Psoas muscle (tissue), 8 donors: ENCODE data around the gene VAV3. TPM values are rescaled to one million over a fixed set of nuclear protein-coding genes. Genes with fewer than 3 reads are reported as not detected.

Source experiments
- ATAC-seq, 4 donors: fragments of 200-7000 bp; cut with Tn5 transposase; one replicate each; pipeline ENCODE4 v1.9.1; 2020; ENCODE audit warnings: moderate library complexity in 3 of 4, mild to moderate bottlenecking in 2 of 4
- DNase-seq, 2 donors: peaks; one replicate each; pipeline ENCODE4 v3.0.0-alpha.2; 2020
- H3K27ac ChIP-seq: fragments of 200-600 bp; one replicate; pipeline ENCODE4 v1.8.0; 2022
- H3K27me3 ChIP-seq, 3 donors: fragments of 200-600 bp in 1 of 3; one replicate each; pipeline versions ENCODE4 v1.6.1 to v1.8.0; 2013 to 2022; ENCODE audit warnings: low read length in 2 of 3, mild to moderate bottlenecking in 2 of 3, moderate library complexity in 1 of 3; ENCODE audit not compliant: insufficient read depth in 3 of 3
- H3K36me3 ChIP-seq, 2 donors: fragments of 200-600 bp in 1 of 2; one replicate each; pipeline versions ENCODE4 v1.6.1 to v1.8.0; 2013 to 2022; ENCODE audit warnings: low read depth in 1 of 2, mild to moderate bottlenecking in 1 of 2, moderate library complexity in 1 of 2; ENCODE audit not compliant: insufficient read depth in 1 of 2
- H3K4me1 ChIP-seq: fragments of 200-600 bp; one replicate; pipeline ENCODE4 v1.8.0; 2022
- H3K4me3 ChIP-seq: fragments of 200-600 bp; one replicate; pipeline ENCODE4 v1.8.0; 2022; ENCODE audit warnings: mild to moderate bottlenecking
- H3K9me3 ChIP-seq: fragments of 200-600 bp; one replicate; pipeline ENCODE4 v1.8.0; 2022
- CTCF ChIP-seq: fragments of 200-600 bp; IDR thresholded peaks from one replicate; pipeline ENCODE4 v1.8.0; 2022; ENCODE audit warnings: antibody characterized with exemption
- WGBS, 3 donors: extraction: QIAGEN DNeasy Blood & Tissue Kit; methylation state at CpG; one replicate each; pipeline versions ENCODE4 v1.1.6 to v1.1.7; 2013; 5-methylcytosine and 5-hydroxymethylcytosine counted together
- intact Hi-C, 2 donors: fragments of 100-400 bp; cut with DNase I; formaldehyde crosslinking; loops; one replicate each; pipeline versions ENCODE4 v1.11.0 to v1.14.2; 2022
- polyA plus RNA-seq, 3 donors: library from polyadenylated mRNA; stranded (reverse); fragments of 200-250 nt; gene quantifications; one replicate each; pipeline ENCODE4 v1.2.3, GENCODE V29; 2013
- total RNA-seq, 4 donors: library from RNA; stranded (reverse); fragmentation: NEBNext Ultra II Directional in 2 of 4; extraction: Animal tissue kit (Norgen Biotek cat#: 25700) in 2 of 4; gene quantifications; one replicate each; pipeline versions ENCODE4 v1.2.1 to v1.2.4, GENCODE V29; 2021 to 2023
- donor health status: healthy with polysubstance abuse.
- donor health status: DM: no; HTN: no; CAD: no; lungs with moderate emphysema.
- donor health status: Bipolar disorder and iron deficiency.
- donor health status: healthy.
- donor health status: DM: yes; HTN: yes; CAD: no.
- donor health status: DM: no; HTN: no; CAD: no.
- donor health status: DM: no; HTN: no; CAD: no.
- donor health status: DM: yes; HTN: yes; CAD: no.

VAV3 gene
- total and polyA plus RNA-seq, 7 donors = 0.28 to 1.7 (median 0.72) TPM

DNA sequence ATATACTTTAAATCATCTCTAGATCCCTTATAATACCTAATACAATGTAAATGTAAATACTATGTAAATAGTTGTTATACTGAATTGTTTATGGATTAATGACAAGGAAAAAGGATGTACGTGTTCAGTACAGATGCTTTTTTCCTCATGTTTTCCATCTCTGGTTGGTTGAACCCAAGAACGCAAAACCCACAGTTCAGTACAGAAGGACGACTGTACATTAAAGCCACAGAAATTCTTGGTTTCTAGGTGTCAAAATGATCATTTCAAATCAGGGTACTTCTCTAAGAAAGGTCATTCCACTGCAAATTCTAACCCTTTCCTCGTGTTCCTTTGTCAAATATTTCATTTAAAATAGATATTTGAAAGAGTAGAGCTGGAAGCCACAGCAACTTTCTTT lies 158.1 kb downstream of the VAV3 start:
- no peak for TF ChIP-seq CTCF
- Histone ChIP-seq H3K9me3 (no peaks in the 10 kb centered on the region), H3K27ac (no peak overlapping the region), H3K36me3 (no peaks in the 10 kb centered on the region), H3K4me1 (no peaks in the 10 kb centered on the region), H3K4me3 (no peak overlapping the region), H3K27me3 (no peaks in the 10 kb centered on the region)
- ATAC-seq = no peak
- 87 to 90% (median 89%) methylated on average over 4 of the region's 4 CpGs for WGBS, 3 donors
- no peak for DNase-seq
- intact Hi-C loops = no loop called here

DNA sequence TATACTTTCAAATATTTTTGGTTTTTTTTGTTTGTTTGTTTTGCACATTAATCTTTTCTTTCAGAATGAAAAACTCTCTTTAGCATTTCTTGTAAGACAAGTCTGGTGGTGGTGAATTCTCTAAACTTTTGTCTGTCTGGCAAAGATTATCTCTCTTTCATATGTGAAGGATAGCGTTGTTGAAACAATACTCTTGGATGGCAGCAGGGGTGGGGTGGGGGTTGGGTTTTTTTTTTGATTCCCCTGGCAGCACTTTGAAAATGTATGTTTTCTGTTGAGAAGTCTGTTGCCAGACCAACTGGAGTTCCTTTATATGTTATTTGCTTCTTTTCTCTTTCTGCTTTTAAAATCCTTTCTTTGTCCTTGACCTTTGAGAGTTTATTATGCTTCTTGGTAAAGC lies 160.2 kb downstream of the VAV3 start:
- intact Hi-C loops = no loop called here
- H3K27me3 ChIP-seq = no peaks in the 10 kb centered on the region
- TF ChIP-seq CTCF = no peak
- ATAC-seq = no peak
- H3K9me3 ChIP-seq = peaks cover 8% of the 10 kb centered on the region
- no peak overlapping the region for H3K27ac ChIP-seq
- no peaks in the 10 kb centered on the region for H3K36me3 ChIP-seq
- H3K4me3 ChIP-seq = no peak overlapping the region
- DNase-seq = no peak
- WGBS, 3 donors = 80 to 86% (median 82%) methylated on average over 1 of the region's 1 CpG
- H3K4me1 ChIP-seq = no peaks in the 10 kb centered on the region

DNA sequence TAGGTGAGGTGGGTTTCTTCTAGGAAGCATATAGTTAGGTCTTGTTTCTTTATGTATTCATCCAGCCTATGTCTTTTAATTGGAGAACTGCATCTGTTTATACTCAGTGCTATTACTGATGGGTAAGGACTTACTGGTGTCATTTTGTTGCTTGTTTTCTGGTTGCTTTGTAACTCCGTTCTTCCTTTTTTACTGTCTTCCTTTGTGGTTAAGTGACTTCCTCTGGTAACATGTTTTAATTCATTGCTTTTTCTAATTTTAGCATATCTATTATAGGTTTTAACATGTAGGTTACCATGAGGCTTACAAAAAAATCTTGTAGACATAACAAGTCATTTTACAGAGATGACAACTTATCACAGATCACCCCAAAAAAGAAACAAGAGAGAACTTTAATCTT lies 160.8 kb downstream of the VAV3 start:
- H3K27ac ChIP-seq = no peak overlapping the region
- WGBS, 3 donors = 74 to 82% (median 76%) methylated on average over 1 of the region's 1 CpG
- no peak for DNase-seq
- peaks cover 8% of the 10 kb centered on the region for H3K9me3 ChIP-seq
- no peak for ATAC-seq
- no peaks in the 10 kb centered on the region for H3K27me3 ChIP-seq
- H3K4me3 ChIP-seq = no peak overlapping the region
- H3K4me1 ChIP-seq = no peaks in the 10 kb centered on the region
- TF ChIP-seq CTCF = no peak
- intact Hi-C loops = no loop called here
- no peaks in the 10 kb centered on the region for H3K36me3 ChIP-seq

- DNase-seq (no peak), ATAC-seq (no peak)
- Histone ChIP-seq H3K27me3 (no peaks in the 10 kb centered on the region), H3K4me3 (no peak overlapping the region), H3K36me3 (no peaks in the 10 kb centered on the region), H3K4me1 (no peaks in the 10 kb centered on the region), H3K27ac (no peak overlapping the region), H3K9me3 (peaks cover 8% of the 10 kb centered on the region)
- 48 to 52% (median 48%) methylated on average over 1 of the region's 1 CpG for WGBS, 3 donors
- intact Hi-C loops = no loop called here
- no peak for TF ChIP-seq CTCF
Observed at GRCh38 chr1:107803579-107803978, 161.4 kb downstream of the VAV3 start.

DNA sequence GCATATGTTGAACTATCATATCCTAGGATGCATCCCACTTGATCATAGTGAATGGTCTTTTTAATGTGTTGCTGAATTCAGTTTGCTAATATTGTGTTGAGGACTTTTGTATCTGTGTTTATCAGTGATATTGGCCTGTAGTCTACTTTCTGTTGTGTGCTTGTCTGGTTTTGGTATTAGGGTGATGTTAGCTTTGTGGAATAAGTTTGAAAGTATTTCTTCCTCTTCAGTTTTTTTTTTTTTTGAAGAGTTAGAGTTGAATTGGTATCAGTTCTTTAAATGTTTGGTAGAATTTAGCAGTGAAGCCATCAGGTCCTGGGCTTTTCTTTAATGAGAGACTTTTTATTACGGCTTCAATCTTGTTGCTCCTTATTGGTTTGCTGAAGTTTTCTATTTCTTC lies 162.3 kb downstream of the VAV3 start:
- DNase-seq (no peak), ATAC-seq (no peak)
- no peak overlapping the region for H3K27ac ChIP-seq
- H3K36me3 ChIP-seq = no peaks in the 10 kb centered on the region
- no peaks in the 10 kb centered on the region for H3K4me1 ChIP-seq
- no peak overlapping the region for H3K4me3 ChIP-seq
- no peaks in the 10 kb centered on the region for H3K27me3 ChIP-seq
- intact Hi-C loops = no loop called here
- 87 to 97% (median 93%) methylated on average over 1 of the region's 1 CpG for WGBS, 3 donors
- TF ChIP-seq CTCF = no peak
- peaks cover 8% of the 10 kb centered on the region for H3K9me3 ChIP-seq
